T-cell (primary cell): Measurements from ENCODE around the gene ATL1. TPM values are rescaled to one million over a fixed set of nuclear protein-coding genes. Genes with fewer than 3 reads are reported as not detected.

Experiments
- ATAC-seq, 4 experiments: fragments of 200-7000 bp in 3 of 4; fragments of 150-1000 bp in 1 of 4; cut with Tn5 transposase; replicated peaks in 1 of 4; 1 replicate in 3 of 4; 2 replicates in 1 of 4; pipeline ENCODE4 v1.10.0; 2021; ENCODE audit warnings: moderate library complexity in 3 of 4, mild to moderate bottlenecking in 2 of 4, moderate number of reproducible peaks in 1 of 4
- CTCF ChIA-PET, 2 donors: fragments of 300-600 bp; sonication (Branson Sonifier 250); formaldehyde crosslinking; loops; one replicate each; lab custom pipeline; 2022; ENCODE audit warnings: antibody characterized with exemption in 2 of 2; lab: Charles Lee
- POLR2A ChIA-PET, 2 donors: fragments of 300-600 bp; sonication (Branson Sonifier 250); formaldehyde crosslinking; loops; one replicate each; lab custom pipeline; 2022; ENCODE audit warnings: antibody characterized with exemption in 2 of 2; lab: Charles Lee
- DNase-seq, 35 experiments: peaks; one replicate each; pipeline versions ENCODE4 v3.0.0 to v3.0.0-alpha.2; 2013 to 2023
- H3K27ac ChIP-seq: one replicate; pipeline ENCODE4 v1.5.1; 2013; ENCODE audit warnings: low read length
- H3K27me3 ChIP-seq, 2 experiments: replicated peaks in 1 of 2; 1 replicate in 1 of 2; 2 replicates in 1 of 2; pipeline versions ENCODE4 v1.6.1 to v1.7.0; 2013; ENCODE audit warnings: low read length in 1 of 2, mixed read lengths in 1 of 2; ENCODE audit not compliant: control insufficient read depth in 2 of 2, insufficient read depth in 2 of 2; ENCODE audit errors: extremely low read depth in 1 of 2
- H3K36me3 ChIP-seq, 2 donors: 1 replicate in 1 of 2; 2 replicates in 1 of 2; pipeline versions ENCODE4 v1.6.1 to v1.7.0; 2013; ENCODE audit warnings: low read length in 1 of 2; ENCODE audit not compliant: control insufficient read depth in 2 of 2, insufficient read depth in 1 of 2; ENCODE audit errors: extremely low read depth in 1 of 2
- H3K4me1 ChIP-seq, 2 experiments: 1 replicate in 1 of 2; 2 replicates in 1 of 2; pipeline versions ENCODE4 v1.6.1 to v1.7.0; 2013; ENCODE audit warnings: low read length in 2 of 2, mixed read lengths in 1 of 2; ENCODE audit not compliant: insufficient read depth in 2 of 2, control insufficient read depth in 1 of 2; ENCODE audit errors: extremely low read depth in 1 of 2
- H3K4me3 ChIP-seq, 2 donors: 1 replicate in 1 of 2; 2 replicates in 1 of 2; pipeline versions ENCODE4 v1.5.1 to v1.7.0; 2013; ENCODE audit warnings: mild to moderate bottlenecking in 2 of 2, low read length in 1 of 2, moderate library complexity in 1 of 2; ENCODE audit not compliant: control insufficient read depth in 1 of 2; ENCODE audit errors: extremely low read depth in 1 of 2
- H3K9me3 ChIP-seq: 2 replicates; pipeline ENCODE4 v1.7.0; 2013
- H3K27ac Mint-ChIP-seq, 2 donors: one replicate each; pipeline ENCODE4 v1.8.0; 2020 to 2021; ENCODE audit warnings: mild to moderate bottlenecking in 2 of 2, mixed read lengths in 2 of 2
- H3K27me3 Mint-ChIP-seq, 2 donors: one replicate each; pipeline ENCODE4 v1.8.0; 2021 to 2022; ENCODE audit warnings: mixed read lengths in 2 of 2
- H3K36me3 Mint-ChIP-seq: one replicate; pipeline ENCODE4 v1.8.0; 2021; ENCODE audit warnings: mixed read lengths
- H3K4me1 Mint-ChIP-seq, 3 donors: one replicate each; pipeline ENCODE4 v1.8.0; 2020 to 2022; ENCODE audit warnings: mixed read lengths in 3 of 3, mild to moderate bottlenecking in 1 of 3
- H3K4me3 Mint-ChIP-seq, 3 donors: one replicate each; pipeline ENCODE4 v1.8.0; 2020 to 2022; ENCODE audit warnings: mild to moderate bottlenecking in 3 of 3, mixed read lengths in 3 of 3, moderate library complexity in 3 of 3
- H3K9me3 Mint-ChIP-seq, 3 donors: one replicate each; pipeline ENCODE4 v1.8.0; 2020 to 2022; ENCODE audit warnings: mixed read lengths in 3 of 3
- WGBS: methylation state at CpG from one replicate; pipeline ENCODE4 v1.1.5; 2013; ENCODE audit warnings: missing lambda C conversion rate; ENCODE audit not compliant: insufficient coverage; 5-methylcytosine and 5-hydroxymethylcytosine counted together
- total RNA-seq, 35 experiments: library from RNA in 6 of 35; stranded (reverse) in 6 of 35; fragments of 120-200 nt in 1 of 35; gene quantifications; one replicate each; pipeline versions ENCODE4 v1.2.1 to v1.2.4 and lab custom pipeline; 2013 to 2026

Gene ATL1
- total RNA-seq, 5 donors from 2014 or later (not counting 1 experiment from before 2014, with no cell fraction given), result 1.2 to 3.2 (median 2.1) TPM

DNA sequence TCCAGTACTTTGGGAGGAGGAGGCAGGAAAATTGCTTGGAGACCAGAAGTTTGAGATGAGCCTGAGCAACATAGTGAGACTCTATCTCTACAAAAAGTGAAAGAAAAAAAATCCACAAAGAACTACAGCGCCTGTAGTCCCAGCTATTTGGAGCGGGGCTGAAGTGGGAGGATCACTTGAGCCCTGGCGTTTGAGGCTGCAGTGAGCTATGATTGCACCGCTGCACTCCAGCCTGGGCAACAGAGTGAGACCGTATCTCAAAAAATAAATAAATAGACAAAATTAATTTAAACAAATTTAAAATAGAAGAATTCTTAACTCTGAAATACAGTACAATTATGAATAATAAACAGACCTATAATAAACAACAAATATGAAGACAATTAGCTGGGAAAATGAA is 40.9 kb downstream of the ATL1 start:
- no peak overlapping the region for H3K4me3 Mint-ChIP-seq
- ChIA-PET POLR2A (no interaction called here), CTCF (interaction anchor here (0.6 to 2.3 kb wide), 8 partner anchors 11 to 260 kb away, joined by 3 to 17 read pairs (median 4); no protein-coding TSS in a partner anchor)
- Histone ChIP-seq H3K27ac (no peak overlapping the region), H3K36me3 (no peaks in the 10 kb centered on the region), H3K27me3 (no peaks in the 10 kb centered on the region), H3K4me1 (no peaks in the 10 kb centered on the region), H3K9me3 (no peaks in the 10 kb centered on the region), H3K4me3 (no peak overlapping the region)
- H3K9me3 Mint-ChIP-seq, result no peaks in the 10 kb centered on the region
- ATAC-seq, result no peak
- DNase-seq, result no peak
- H3K27me3 Mint-ChIP-seq, result no peaks in the 10 kb centered on the region
- no peak overlapping the region for H3K27ac Mint-ChIP-seq
- no CpG with 5 or more reads among the region's 5 CpGs for WGBS
- no peaks in the 10 kb centered on the region for H3K4me1 Mint-ChIP-seq
- H3K36me3 Mint-ChIP-seq, result no peaks in the 10 kb centered on the region

- ATAC-seq, result no peak
- H3K4me1 Mint-ChIP-seq, result no peaks in the 10 kb centered on the region
- no peak overlapping the region for H3K27ac Mint-ChIP-seq
These were observed 41.4 kb downstream of the ATL1 start for GRCh38 chr14:50601394-50601793.

GRCh38 chr14:50602035-50602434 is 42.1 kb downstream of the ATL1 start:
- Histone ChIP-seq H3K36me3 (no peaks in the 10 kb centered on the region), H3K4me1 (no peaks in the 10 kb centered on the region), H3K27ac (no peak overlapping the region), H3K4me3 (no peak overlapping the region), H3K9me3 (no peaks in the 10 kb centered on the region), H3K27me3 (no peaks in the 10 kb centered on the region)
- ChIA-PET CTCF (interaction anchor here in 1 of 2 donors (1.0 to 2.3 kb wide), 3 partner anchors 174 to 258 kb away, joined by 4 to 17 read pairs (median 7); no protein-coding TSS in a partner anchor), POLR2A (no interaction called here)
- 92% methylated on average over 2 of the region's 3 CpGs for WGBS
- H3K27ac Mint-ChIP-seq, result no peak overlapping the region
- no peaks in the 10 kb centered on the region for H3K4me1 Mint-ChIP-seq
- peaks cover 0 to 4% of the 10 kb centered on the region in 2 donors for H3K27me3 Mint-ChIP-seq
- no peak overlapping the region for H3K4me3 Mint-ChIP-seq
- no peak for DNase-seq
- no peaks in the 10 kb centered on the region for H3K36me3 Mint-ChIP-seq
- ATAC-seq, result no peak
- H3K9me3 Mint-ChIP-seq, result no peaks in the 10 kb centered on the region

More at GRCh38 chr14:50601394-50601793, 41.4 kb downstream of the ATL1 start:
- ChIA-PET CTCF (interaction anchor here (0.8 to 2.3 kb wide), 6 partner anchors 113 to 259 kb away, joined by 3 to 17 read pairs (median 5); no protein-coding TSS in a partner anchor), POLR2A (no interaction called here)
- Histone ChIP-seq H3K27me3 (no peaks in the 10 kb centered on the region), H3K36me3 (no peaks in the 10 kb centered on the region), H3K27ac (no peak overlapping the region), H3K4me3 (no peak overlapping the region), H3K9me3 (no peaks in the 10 kb centered on the region), H3K4me1 (no peaks in the 10 kb centered on the region)
- no peak for DNase-seq
- H3K9me3 Mint-ChIP-seq, result no peaks in the 10 kb centered on the region
- H3K4me3 Mint-ChIP-seq, result no peak overlapping the region
- WGBS, result no CpG with 5 or more reads among the region's 2 CpGs
- H3K36me3 Mint-ChIP-seq, result no peaks in the 10 kb centered on the region
- H3K27me3 Mint-ChIP-seq, result peaks cover 0 to under 1% of the 10 kb centered on the region in 2 donors

DNA sequence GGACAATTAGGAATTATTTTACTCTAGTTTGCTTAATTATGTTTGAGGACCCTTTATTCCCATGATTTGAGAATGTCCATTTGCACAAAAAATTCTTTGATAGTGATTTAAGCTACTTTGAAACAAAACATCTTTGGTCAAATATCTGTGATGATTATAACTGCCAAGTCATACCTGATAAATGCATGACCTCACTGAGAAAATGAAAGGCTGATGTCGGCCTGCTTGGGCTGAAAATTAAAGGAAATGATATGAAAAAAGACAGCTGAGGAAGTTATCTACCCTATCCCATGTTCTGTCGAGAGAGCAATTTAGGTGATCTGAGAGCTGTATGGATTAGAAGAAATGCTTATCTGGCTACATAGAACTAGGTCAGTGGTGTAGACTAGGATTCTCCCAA is 43.6 kb downstream of the ATL1 start:
- Mint-ChIP-seq H3K4me1 (no peaks in the 10 kb centered on the region), H3K36me3 (no peaks in the 10 kb centered on the region), H3K4me3 (no peak overlapping the region), H3K27me3 (peaks cover 0 to 4% of the 10 kb centered on the region in 2 donors), H3K9me3 (no peaks in the 10 kb centered on the region), H3K27ac (no peak overlapping the region)
- DNase-seq, result no peak
- Histone ChIP-seq H3K4me3 (no peak overlapping the region), H3K4me1 (no peaks in the 10 kb centered on the region), H3K27ac (no peak overlapping the region), H3K9me3 (no peaks in the 10 kb centered on the region), H3K27me3 (no peaks in the 10 kb centered on the region), H3K36me3 (no peaks in the 10 kb centered on the region)
- no CpG with 5 or more reads among the region's 2 CpGs for WGBS
- ATAC-seq, result no peak
- POLR2A ChIA-PET, result no interaction called here
- CTCF ChIA-PET, result interaction anchor here in 1 of 2 donors (1.3 kb wide), 1 partner anchor 257 kb away, joined by 3 read pairs; no protein-coding TSS in a partner anchor

DNA sequence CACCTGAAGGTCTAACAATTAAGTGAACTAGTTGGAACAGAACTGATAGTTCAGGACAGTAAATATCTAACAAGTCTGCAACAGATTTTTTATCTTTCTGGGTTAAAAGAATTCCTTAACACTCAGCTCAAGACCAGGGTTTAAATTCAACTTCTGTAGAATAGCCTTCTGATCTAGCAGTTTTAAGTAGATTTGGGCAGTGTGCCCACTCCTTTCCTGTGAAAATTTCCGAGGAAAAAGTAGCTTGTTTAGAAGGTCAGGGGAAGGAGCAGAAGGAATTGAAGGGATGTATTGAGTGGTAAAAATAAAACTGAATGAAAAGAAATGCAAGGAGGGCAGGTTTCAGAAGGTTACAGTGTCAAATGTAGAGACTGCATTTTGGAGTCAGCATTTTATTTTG is 45.8 kb downstream of the ATL1 start:
- DNase-seq (no peak), ATAC-seq (no peak)
- POLR2A ChIA-PET, result interaction anchor here in 1 of 2 donors (0.6 kb wide), 1 partner anchor 1546 kb away, joined by 3 read pairs; no protein-coding TSS in a partner anchor
- CTCF ChIA-PET, result interaction anchor here (0.8 to 1.5 kb wide), 3 partner anchors 9 to 255 kb away, joined by 3 to 5 read pairs (median 4); no protein-coding TSS in a partner anchor
- H3K36me3 Mint-ChIP-seq, result no peaks in the 10 kb centered on the region
- no peak overlapping the region for H3K27ac ChIP-seq
- 33% methylated on average over 1 of the region's 1 CpG for WGBS
- H3K27me3 Mint-ChIP-seq, result peaks cover 0 to 4% of the 10 kb centered on the region in 2 donors
- H3K4me1 ChIP-seq, result no peaks in the 10 kb centered on the region
- H3K4me1 Mint-ChIP-seq, result no peaks in the 10 kb centered on the region
- H3K9me3 Mint-ChIP-seq, result no peaks in the 10 kb centered on the region
- no peaks in the 10 kb centered on the region for H3K9me3 ChIP-seq
- no peaks in the 10 kb centered on the region for H3K27me3 ChIP-seq
- no peak overlapping the region for H3K4me3 Mint-ChIP-seq
- H3K27ac Mint-ChIP-seq, result no peak overlapping the region
- no peaks in the 10 kb centered on the region for H3K36me3 ChIP-seq
- no peak overlapping the region for H3K4me3 ChIP-seq

DNA sequence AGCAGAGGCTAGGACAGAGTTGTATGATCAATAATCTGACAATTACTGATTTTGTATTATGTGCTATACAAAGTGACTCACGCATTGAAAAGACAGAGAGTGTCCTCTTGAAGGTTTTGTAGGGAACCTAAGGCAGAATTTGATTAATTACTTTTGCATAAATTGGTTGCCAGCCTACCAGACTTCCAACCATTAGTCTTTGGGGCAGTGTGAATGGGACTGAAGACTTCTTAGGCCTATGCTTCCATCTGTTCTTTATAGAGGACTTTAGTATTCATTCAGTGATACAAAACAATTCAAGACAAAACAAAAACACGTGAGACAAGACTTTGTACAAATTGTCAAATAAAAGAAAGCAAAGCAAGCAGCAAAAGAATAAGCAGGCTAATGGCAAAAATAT is 46.5 kb downstream of the ATL1 start:
- peaks cover 0 to 4% of the 10 kb centered on the region in 2 donors for H3K27me3 Mint-ChIP-seq

More for the DNA sequence above, 46.5 kb downstream of the ATL1 start:
- DNase-seq (no peak), ATAC-seq (no peak)
- Mint-ChIP-seq H3K36me3 (no peaks in the 10 kb centered on the region), H3K4me1 (no peaks in the 10 kb centered on the region), H3K9me3 (no peaks in the 10 kb centered on the region), H3K4me3 (no peak overlapping the region), H3K27ac (no peak overlapping the region)
- Histone ChIP-seq H3K4me1 (no peaks in the 10 kb centered on the region), H3K36me3 (no peaks in the 10 kb centered on the region), H3K4me3 (no peak overlapping the region), H3K27me3 (no peaks in the 10 kb centered on the region), H3K9me3 (no peaks in the 10 kb centered on the region), H3K27ac (no peak overlapping the region)
- WGBS, result no CpG with 5 or more reads among the region's 2 CpGs
- CTCF ChIA-PET, result interaction anchor here (0.8 to 1.5 kb wide), 3 partner anchors 9 to 254 kb away, joined by 3 to 5 read pairs (median 4); no protein-coding TSS in a partner anchor
- POLR2A ChIA-PET, result interaction anchor here in 1 of 2 donors (0.6 kb wide), 1 partner anchor 1547 kb away, joined by 3 read pairs; no protein-coding TSS in a partner anchor
